ENCODE results near the gene KHK.
A peak's percentile ranks its signal among the peaks of the same experiment; 100 is the strongest.

KHK gene

GRCh38 chr2:27085062-27085672, 1.4 kb upstream of the KHK start:
- Mint-ChIP-seq H3K36me3 (no peaks in the 10 kb centered on the region), H3K9me3 (no peaks in the 10 kb centered on the region), H3K4me3 (peak overlapping the region; percentile 88), H3K27me3 (no peaks in the 10 kb centered on the region), H3K4me1 (peaks cover 25% of the 10 kb centered on the region), H3K27ac (no peak overlapping the region)

- Mint-ChIP-seq H3K27ac (no peak overlapping the region), H3K4me3 (peak overlapping the region; percentile 88), H3K36me3 (no peaks in the 10 kb centered on the region), H3K9me3 (no peaks in the 10 kb centered on the region), H3K27me3 (no peaks in the 10 kb centered on the region), H3K4me1 (peaks cover 21% of the 10 kb centered on the region)
Measured at GRCh38 chr2:27085673-27086089, 891 bp upstream of the KHK start.

- Mint-ChIP-seq H3K4me1 (peaks cover 16% of the 10 kb centered on the region), H3K4me3 (peak overlapping the region; percentile 88), H3K9me3 (no peaks in the 10 kb centered on the region), H3K27ac (peak overlapping the region; percentile 35), H3K27me3 (no peaks in the 10 kb centered on the region), H3K36me3 (no peaks in the 10 kb centered on the region)
Measured at GRCh38 chr2:27086090-27086723, 365 bp upstream of the KHK start.

- no peaks in the 10 kb centered on the region for H3K36me3 Mint-ChIP-seq
- no peak overlapping the region for H3K27ac Mint-ChIP-seq
- no peak overlapping the region for H3K4me3 Mint-ChIP-seq
- peaks cover 10% of the 10 kb centered on the region for H3K4me1 Mint-ChIP-seq
- H3K9me3 Mint-ChIP-seq = no peaks in the 10 kb centered on the region
- no peaks in the 10 kb centered on the region for H3K27me3 Mint-ChIP-seq
Measured at GRCh38 chr2:27087823-27088410, 1.3 kb downstream of the KHK start.

GRCh38 chr2:27088634-27089033, 2.1 kb downstream of the KHK start:
- no peak overlapping the region for H3K4me3 Mint-ChIP-seq
- H3K9me3 Mint-ChIP-seq = no peaks in the 10 kb centered on the region

GRCh38 chr2:27089111-27089954, 2.8 kb downstream of the KHK start:
- Mint-ChIP-seq H3K4me3 (no peak overlapping the region), H3K36me3 (no peaks in the 10 kb centered on the region), H3K27me3 (no peaks in the 10 kb centered on the region), H3K27ac (no peak overlapping the region), H3K9me3 (no peaks in the 10 kb centered on the region), H3K4me1 (peaks cover 10% of the 10 kb centered on the region)

More at GRCh38 chr2:27088634-27089033, 2.1 kb downstream of the KHK start:
- H3K36me3 Mint-ChIP-seq = no peaks in the 10 kb centered on the region
- H3K27me3 Mint-ChIP-seq = no peaks in the 10 kb centered on the region
- no peak overlapping the region for H3K27ac Mint-ChIP-seq
- peaks cover 10% of the 10 kb centered on the region for H3K4me1 Mint-ChIP-seq

- no peak overlapping the region for H3K27ac Mint-ChIP-seq
- H3K4me1 Mint-ChIP-seq = peaks cover 14% of the 10 kb centered on the region
Measured at GRCh38 chr2:27091746-27092695, 5.4 kb downstream of the KHK start.

GRCh38 chr2:27092696-27093429, 6.3 kb downstream of the KHK start:
- Mint-ChIP-seq H3K4me1 (peaks cover 14% of the 10 kb centered on the region), H3K4me3 (no peak overlapping the region), H3K36me3 (no peaks in the 10 kb centered on the region), H3K27me3 (no peaks in the 10 kb centered on the region), H3K27ac (no peak overlapping the region), H3K9me3 (no peaks in the 10 kb centered on the region)

More at GRCh38 chr2:27091746-27092695, 5.4 kb downstream of the KHK start:
- H3K27me3 Mint-ChIP-seq = no peaks in the 10 kb centered on the region
- no peak overlapping the region for H3K4me3 Mint-ChIP-seq
- no peaks in the 10 kb centered on the region for H3K9me3 Mint-ChIP-seq
- H3K36me3 Mint-ChIP-seq = no peaks in the 10 kb centered on the region

- Mint-ChIP-seq H3K27ac (no peak overlapping the region), H3K9me3 (no peaks in the 10 kb centered on the region), H3K27me3 (no peaks in the 10 kb centered on the region), H3K36me3 (no peaks in the 10 kb centered on the region), H3K4me3 (no peak overlapping the region), H3K4me1 (peaks cover 14% of the 10 kb centered on the region)
Measured at GRCh38 chr2:27093430-27094352, 7.1 kb downstream of the KHK start.

- Mint-ChIP-seq H3K36me3 (peaks cover 2% of the 10 kb centered on the region), H3K4me1 (peaks cover 14% of the 10 kb centered on the region), H3K9me3 (no peaks in the 10 kb centered on the region), H3K27ac (no peak overlapping the region), H3K4me3 (no peak overlapping the region), H3K27me3 (no peaks in the 10 kb centered on the region)
Measured at GRCh38 chr2:27094353-27094984, 7.9 kb downstream of the KHK start.

GRCh38 chr2:27095427-27095744, 8.8 kb downstream of the KHK start:
- H3K36me3 Mint-ChIP-seq = peaks cover 2% of the 10 kb centered on the region
- peak overlapping the region; percentile 52 for H3K4me3 Mint-ChIP-seq
- H3K4me1 Mint-ChIP-seq = peaks cover 14% of the 10 kb centered on the region
- no peaks in the 10 kb centered on the region for H3K27me3 Mint-ChIP-seq
- no peaks in the 10 kb centered on the region for H3K9me3 Mint-ChIP-seq
- H3K27ac Mint-ChIP-seq = no peak overlapping the region

GRCh38 chr2:27095745-27096651, 9.4 kb downstream of the KHK start:
- Mint-ChIP-seq H3K4me1 (peaks cover 14% of the 10 kb centered on the region), H3K27ac (peak overlapping the region; percentile 41), H3K9me3 (no peaks in the 10 kb centered on the region), H3K27me3 (no peaks in the 10 kb centered on the region), H3K4me3 (peak overlapping the region; percentile 52), H3K36me3 (peaks cover 2% of the 10 kb centered on the region)

Measured in activated naive CD4-positive, alpha-beta T cell treated with anti-CD3 and anti-CD28 coated beads, Interleukin-2, amount 50 U/mL, for 24 hours (primary cell).